Pons (tissue), 1 donor: ENCODE data around the gene NME7.
A peak's percentile ranks its signal among the peaks of the same experiment; 100 is the strongest.

Source experiments
- DNase-seq: peaks from one replicate; pipeline ENCODE4 v3.0.0-alpha.2; 2016; ENCODE audit warnings: low spot score

Gene NME7

DNA sequence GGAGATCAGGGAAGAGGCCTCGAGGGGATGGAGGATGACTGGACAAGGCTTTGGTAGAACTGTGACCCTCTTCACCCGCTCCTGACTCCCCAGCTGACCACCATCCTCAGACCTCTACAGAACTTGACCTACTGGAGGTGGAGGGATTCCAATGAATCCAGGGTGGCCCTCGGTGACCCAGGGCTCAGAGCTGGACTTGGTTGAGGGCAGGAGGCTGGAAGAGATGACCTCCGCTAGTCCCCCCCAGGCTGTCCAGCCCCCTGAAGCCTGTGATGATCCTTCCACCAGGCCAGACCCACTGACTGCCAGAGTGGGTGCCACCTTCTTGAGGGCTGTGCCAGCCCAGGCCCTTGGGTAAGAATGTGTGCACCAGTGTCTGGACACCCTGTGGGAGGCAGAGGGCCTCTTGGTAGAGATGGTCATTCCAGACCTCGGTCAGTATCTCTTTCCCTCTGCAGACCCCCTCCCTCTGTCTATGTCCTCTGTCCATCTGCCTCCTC, 216.2 kb downstream of the NME7 start:
- DNase-seq: no peak

DNA sequence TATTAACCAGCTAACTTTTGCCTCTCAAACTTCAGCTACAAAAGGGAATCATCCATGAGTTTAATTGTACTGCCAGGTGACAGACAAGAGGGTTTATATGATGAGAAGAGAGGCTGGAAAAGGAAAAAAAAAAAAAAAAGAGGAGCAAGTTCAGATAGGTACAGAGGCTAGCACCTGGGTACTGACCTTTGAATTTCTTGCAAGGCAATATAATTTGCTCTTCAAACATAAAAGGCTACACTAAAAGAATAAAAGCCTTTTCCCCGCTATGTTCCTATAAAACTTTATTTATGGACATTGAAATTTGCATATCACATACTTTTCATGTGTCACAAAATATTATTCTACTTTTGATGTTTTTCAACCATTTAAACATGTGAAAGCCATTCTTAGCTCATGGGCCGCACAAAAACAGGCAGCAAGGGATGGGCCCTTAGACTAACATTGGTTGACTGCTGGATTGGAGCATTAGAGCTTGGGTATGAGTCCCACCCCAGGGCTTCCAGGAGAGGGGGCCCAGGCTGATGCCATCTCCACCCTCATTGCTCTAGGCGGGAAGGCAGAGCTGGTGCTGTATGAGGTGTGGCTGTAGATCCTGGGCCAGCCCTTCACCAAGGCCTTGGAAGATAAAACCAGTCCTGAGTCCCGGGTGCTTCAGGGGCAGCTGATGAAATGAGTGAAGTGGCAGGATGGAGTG, 216.8 kb downstream of the NME7 start:
- no peak for DNase-seq

DNA sequence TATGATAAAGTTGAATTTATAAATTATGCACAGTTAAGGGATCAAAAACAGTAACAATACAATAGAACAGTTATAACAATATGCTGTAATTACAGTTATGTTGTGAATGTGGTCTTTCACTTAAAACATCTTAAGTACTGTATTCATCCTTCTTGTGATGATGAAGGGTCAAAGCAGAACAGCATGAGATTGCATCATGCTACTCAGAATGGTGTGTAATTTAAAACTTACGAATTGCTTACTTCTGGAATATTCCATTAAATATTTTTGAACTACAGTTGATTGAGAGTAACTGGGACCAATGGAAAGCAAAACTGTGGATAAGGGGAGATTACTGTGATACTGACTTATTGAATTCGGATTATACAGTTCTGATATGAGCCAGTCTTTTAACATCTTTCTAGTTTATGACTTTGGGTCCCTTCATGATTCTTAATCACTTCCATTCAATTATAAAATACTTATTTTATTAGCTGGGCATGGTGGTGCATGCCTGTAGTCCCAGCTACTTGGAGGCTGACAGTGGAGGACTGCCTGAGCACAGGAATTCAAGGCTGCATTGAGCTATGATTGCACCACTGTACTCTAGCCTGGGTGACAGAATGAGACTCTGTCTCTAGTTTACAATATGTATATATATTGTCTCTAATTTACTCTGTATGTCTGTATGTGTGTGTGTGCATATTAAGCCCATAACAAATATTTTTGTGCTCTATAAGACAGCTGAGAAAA, 217.9 kb downstream of the NME7 start:
- DNase-seq: no peak

DNA sequence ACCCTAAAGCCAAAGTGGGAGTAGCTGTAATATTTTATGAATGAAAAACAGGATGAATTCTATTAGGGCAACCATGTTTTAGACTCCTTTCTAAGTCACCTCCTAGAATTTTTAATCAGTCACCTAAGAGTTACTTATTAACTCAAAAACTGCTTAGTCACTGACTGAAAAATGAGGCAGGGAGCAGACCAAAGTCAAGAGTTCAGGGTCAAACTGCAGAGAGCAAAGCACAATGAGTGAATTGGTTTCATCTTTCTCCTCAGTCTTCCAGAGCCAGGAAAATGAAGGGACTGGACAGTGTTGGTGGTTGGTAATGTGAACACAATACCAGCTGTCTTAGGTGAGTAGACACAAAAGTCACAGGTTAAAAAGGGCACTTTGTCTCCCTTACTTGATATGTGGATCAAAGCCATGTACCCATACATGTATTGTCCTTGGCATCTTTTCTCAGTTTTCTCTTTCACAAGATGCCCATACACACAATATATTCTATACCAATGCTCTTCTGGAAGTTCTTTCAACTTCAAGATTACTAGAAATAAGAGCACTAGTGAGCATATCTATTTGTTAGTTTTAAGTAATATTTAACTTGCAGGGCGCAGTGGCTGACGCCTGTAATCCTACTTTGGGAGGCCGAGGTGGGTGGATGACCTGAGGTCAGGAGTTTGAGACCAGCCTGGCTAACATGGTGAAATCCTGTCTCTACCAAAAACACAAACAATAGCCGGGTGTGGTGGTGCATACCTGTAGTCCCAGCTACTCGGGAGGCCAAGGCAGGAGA, 218.9 kb downstream of the NME7 start:
- DNase-seq: no peak

DNA sequence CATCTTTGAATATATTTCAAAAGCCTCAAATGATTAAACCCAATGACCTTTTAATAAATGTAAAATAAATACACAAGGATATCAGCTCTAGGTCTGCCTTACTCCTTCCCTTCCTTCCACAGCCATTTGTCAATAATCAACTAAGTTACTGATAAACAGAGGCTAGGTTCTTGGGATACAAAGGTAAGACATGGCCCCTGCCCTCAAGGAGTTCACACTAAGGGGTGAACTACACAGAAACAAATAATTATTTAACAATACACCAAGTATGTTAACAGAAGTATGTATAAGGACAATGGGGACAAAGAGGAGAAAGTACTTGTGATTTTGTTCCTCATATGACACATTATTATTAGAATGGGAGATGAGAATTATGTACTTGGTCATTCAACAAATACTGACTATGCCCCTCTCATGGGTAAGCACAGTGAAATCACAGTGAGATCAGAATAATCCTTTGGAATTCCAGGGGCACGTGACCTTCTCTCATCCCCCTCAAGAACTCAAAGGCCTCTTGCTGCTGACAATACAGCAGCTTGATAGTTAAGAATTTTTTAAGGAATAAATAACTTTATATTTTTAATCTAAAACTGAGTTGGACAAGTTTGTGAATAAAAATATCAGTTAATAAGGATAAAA, 220.9 kb downstream of the NME7 start:
- no peak for DNase-seq

DNA sequence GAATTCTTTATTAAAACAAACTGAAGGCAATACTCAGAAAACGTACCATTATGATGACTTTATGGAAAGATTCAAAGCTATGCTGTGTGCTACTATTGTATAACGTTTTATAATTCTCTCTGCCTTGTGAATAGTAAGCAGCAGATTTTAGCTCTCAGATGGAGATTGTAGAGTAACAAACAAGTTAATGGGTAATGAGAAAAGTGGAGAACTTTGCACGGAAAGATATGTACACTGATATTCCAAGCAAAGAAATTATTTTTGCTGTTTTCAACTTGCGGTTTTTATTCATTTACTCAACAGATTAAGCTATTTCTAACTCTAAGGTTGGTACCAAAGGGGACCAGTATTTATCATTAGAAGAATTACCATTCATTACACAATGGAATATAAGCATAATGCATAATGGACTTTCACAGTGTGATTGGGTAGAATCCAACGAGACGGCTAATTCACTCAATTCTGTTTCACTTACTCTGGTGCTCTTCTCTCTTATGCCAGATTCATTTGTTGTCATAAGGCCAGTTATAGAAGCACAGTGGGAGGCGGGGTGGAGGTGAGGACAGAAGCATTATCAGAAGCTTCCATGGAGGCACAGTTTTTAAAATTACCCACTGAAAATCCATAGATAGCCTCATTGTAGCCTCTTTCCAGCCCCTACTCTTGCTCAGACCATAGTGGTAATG, 222.5 kb downstream of the NME7 start:
- DNase-seq: peak; percentile 60

DNA sequence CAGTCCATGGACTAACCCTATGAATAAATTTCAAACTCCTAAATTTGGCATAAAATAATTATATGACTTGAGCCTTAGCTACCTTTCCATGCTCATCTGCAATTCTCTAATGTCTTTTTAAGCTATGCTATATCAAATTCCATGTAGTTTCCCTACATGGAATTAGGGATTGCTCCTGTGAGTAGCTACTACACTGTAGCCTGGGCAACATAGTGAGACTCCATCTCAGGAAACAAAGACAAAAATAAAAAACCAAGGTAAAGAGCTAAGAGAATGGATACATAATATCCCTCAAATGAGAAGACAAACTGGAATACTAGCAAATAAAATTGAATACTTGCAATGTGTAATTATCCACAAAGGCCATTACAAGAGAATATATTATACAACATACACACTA, 223.6 kb downstream of the NME7 start:
- DNase-seq: no peak

DNA sequence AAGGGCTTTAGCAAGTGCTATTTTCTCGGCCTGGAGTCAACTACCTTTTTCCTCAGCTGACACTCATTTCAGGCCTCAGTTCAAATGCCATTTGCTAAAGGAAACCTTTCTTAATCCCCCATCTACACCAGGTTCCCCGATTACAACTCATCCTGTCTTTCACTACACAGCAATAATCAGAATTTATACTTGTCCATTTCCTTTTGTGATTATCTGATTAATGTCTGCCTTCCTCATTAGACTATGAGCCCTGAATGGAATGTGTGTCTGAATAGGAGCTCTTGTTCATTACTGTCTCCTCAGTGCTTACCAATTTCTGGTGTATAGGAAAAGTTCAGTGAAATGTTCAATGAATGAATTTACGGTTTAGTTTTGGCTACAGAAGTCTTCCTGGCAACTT, 224.3 kb downstream of the NME7 start:
- no peak for DNase-seq

DNA sequence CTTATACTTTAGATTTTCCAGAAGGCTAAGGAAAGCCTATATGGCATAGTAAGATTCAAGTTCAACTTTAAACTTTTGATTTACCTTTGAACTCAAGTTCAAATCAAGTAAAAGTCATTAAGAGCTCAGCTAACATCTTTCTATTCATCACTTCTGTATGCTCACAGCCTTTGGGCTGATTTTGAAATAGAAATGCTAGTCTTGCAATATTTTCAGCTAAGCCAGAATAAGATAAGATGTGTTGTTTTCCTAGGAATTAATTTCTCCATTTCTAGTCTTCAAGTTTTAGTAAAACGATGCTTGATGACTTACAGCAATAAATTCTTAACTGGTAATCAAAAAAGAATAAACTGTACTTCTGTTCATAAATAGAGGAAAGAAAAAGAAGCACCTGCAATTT, 225.5 kb downstream of the NME7 start:
- DNase-seq: no peak

DNA sequence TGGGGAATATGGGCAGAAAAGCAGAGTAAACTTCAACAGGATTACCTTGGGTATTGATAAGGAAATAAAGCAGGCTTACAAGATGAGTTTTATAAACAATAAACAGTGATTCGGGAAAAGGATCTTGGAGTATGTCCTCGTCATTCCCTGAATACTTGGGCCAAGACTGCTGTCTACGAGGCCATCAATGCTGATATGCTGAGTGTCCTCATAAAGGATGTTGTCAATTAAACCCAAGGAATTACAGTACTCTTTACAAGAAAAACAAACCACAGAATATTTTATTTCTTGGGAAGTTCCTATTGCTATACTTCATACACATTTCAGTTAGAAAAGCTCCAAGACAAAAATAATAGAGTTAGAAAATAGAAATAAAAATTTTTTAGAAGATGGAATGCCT, 226.2 kb downstream of the NME7 start:
- DNase-seq: no peak

DNA sequence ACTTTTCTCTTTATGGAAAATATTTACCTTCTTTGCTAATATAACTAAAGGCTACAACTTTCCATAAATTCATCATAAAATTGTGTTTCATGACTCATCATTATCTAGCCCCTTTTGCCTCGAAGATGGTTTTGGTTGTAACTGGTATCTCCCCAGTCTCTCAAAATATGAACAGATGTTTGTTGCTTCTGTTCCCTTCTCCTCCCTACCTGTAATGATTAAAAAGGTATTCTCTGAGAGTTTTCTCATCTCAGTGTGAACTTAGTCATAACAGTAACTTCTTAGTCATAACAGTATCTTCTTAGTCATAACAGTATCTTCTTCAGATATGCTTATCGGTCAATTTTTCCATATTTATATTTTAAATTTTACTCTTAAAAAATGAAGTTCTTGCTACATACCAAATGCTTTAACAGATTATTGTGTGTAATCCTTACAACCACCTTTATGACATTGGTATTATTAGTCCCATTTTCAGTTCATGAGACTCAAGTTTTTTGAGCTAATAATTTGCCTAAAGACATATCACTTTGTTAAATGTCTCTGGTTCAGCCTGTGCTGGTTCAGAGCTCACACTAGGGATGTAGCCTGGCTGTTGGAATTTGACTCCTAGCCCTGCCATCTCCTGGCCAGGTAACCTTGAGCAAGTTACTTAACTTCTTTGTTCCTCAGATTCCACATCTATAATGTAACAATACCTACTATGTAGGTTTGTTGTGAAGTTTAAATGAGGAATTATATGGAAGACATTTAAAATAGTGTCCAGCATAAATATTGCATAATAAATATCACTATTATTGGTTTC, 228.5 kb downstream of the NME7 start:
- no peak for DNase-seq

DNA sequence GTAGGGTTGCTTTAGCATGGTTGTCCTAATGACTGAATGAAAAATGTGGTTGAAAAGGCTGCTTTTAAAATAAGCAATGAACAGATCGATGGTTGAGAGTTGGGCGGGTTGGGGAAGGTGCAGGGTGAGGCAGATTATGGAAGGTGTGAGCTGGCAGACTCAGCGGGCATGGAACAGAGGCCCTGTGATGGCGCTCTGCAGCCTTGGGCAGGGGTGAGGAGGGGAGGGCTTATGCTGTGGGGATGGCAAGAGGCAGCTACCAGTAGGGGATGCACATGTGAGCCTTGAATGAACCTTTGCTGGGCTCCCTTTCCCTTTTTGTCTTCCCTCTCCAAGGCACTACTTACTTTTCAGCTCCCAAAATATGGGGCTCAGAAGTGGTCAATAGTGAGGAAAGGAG, 230.2 kb downstream of the NME7 start:
- no peak for DNase-seq

DNA sequence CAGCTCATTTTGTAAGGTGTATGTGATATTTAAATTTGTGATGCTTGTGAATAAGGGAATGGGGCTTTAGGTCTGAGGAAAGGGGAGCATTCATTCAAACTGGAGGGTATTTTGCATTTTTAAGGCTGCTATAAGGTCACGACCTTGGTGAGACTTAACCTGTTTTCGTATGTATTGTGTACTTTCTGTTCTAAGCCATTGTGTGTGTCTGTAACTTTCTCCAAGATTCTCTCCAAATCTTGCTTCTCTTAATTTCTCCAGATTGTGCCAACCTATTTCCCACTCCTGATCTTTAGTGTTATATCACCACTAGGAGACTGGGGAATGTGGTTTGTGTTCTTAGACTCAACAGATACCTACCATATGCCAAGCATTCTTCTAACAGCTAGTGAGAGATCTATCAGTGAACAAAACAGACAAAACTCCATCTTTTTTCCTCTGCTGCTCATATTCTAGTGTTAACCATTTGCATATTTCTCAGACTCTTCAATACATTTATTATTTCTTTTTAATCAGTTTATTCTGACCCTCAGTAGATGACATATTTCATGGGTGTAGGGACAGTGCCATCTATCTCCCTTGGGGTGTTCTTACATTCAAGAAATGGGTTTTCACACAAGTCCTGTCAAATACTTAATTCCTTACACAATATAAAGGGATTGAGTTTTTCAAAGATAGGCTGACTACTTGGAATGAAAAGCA, 233.6 kb downstream of the NME7 start:
- DNase-seq: peak; percentile 79

DNA sequence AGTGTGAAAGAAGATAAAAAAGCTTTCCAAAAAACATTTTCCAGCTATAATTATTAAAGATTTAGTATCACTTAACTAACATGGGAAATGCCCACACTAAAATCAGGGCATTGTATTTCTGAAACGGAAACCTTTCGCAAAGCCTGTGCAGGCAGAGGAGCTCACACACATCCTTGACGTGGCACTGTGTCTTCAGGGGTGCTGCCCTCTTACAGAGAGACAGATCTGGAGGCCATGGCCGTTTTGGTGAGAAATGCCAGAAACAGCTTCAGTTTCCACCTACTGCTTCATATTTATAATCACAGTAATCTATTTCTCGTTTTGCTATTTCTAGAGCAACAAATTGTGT, 234.4 kb downstream of the NME7 start:
- no peak for DNase-seq

DNA sequence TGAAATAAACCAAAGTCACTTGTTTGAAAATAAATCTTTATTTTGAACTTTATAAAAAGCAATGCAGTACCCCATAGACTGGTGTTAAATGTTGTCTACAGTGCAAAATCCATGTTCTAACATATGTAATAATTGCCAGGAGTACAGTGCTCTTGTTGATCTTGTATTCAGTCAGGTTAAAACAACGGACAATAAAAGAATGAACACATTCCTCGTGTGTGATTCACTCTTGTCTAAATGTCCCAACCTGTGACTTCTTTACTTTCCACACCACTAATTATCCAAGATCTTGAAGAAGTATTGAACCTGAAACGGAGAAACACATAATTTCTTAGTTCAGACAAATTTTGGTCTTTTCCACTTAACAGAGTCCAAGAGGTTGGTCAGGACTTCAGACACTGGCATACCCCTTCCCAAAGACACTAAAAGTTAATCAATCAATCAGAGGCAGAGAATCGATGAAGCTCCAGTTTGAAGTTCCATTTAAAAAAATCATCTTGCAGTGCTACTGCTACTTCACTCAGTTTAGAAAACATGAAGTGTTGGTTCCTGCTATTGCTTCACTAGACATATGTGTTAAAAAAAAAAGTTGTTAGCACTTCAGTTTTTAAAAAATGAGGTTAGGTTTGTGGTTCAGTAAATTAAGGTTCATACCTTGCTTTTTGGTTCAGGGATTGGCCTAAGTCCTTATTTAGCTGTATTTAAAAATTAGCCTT, 234.9 kb downstream of the NME7 start:
- DNase-seq: no peak

DNA sequence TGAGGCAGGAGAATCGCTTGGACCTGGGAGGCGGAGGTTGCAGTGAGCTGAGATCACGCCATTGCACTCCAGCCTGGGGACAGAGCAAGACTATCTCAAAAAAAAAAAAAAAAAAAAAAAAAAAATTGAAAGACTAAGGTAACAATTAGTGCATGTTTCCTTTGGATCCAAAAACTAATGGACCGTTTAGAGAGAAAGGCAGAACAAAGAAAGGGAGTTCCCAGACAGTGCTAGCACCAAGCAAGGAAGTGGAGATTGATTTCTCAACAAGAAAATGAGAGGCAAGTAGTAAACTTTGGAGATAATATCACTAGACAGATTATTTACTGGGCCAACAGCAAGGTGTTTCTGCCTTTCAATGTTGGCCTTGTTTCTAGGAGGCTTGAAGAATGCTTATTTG, 236.9 kb downstream of the NME7 start:
- DNase-seq: no peak

DNA sequence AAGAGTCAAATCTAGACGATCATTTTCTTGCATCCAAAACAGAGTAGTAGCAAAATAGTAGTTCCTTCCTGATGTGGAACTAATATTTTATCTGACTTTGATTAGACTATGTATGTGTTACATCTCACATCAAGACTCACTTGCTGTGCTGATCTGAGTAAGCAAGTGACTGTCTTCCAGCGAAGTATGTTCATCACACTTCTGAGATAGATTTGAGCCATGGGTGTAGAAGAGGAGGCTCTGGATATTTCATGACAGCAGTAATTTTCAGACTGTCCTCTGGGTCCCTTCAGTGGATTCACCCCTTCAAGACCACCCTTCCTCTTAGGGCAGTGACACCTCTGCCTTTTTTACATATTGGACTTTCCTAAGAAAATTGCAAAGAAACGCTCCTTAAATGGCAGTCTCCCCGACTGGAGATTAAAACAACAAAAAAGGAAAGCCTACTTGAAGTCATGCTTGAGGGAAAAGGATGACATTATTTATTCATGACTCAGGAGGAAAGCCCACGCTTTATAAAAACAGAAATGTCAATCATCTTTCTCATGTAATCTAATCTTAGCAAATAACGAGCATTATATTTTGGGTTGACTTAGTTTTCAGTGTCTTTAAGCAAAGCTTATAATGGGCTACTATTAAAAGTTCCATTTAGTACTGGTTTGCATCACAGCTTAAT, 238.3 kb downstream of the NME7 start:
- no peak for DNase-seq

DNA sequence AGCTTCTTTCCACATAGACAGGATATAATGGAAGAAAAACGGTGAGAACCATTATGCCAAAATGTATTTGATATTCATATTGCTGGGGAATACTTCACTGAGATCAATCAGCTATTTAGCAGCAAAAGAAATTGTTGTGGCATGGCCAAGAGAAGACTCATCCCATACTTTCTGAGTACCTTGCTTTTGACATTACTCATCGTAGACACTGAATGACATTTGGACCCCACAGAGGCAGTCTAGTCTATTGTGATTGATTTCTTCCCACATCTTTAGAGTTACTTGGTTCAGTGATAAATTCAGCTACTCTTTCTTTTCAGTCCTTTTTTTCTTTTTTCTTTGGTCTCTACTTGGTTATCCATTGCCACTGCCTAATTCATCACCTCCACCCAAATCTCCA, 239.0 kb downstream of the NME7 start:
- no peak for DNase-seq

DNA sequence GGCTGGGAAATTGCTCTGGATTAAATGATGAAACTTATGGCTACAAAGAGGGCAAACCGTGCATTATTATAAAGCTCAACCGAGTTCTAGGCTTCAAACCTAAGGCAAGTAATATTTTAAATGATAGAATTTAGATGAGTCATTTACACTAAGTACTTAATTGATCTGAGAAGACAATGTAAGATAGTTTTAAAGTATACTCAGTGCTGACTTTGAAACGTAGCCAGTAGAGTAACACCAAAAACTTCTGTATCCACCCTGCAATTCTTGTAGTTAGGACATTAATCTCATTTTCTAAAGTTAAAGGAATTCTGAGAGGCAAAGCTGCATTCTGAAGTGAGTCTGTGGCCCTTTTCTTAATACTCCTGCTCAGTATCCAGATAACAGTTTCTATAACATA, 240.3 kb downstream of the NME7 start:
- no peak for DNase-seq
